ENCODE results near the gene AK4. TPM values are rescaled to one million over a fixed set of nuclear protein-coding genes. Genes with fewer than 3 reads are reported as not detected.
A peak's percentile ranks its signal among the peaks of the same experiment; 100 is the strongest.
"Not testable (repeated sequence)": the region's sequence is repeated elsewhere in the genome, so short reads cannot be mapped to it uniquely, and the experiment has no call there.

Gene AK4
- total and polyA plus RNA-seq, 2 experiments from 2014 or later: 65.4 to 110 TPM

- no peaks in the 10 kb centered on the region for H3F3A ChIP-seq (ENCODE audit: insufficient read depth)
- DNase-seq: no peak
- H3K36me3 ChIP-seq (ENCODE audit: low read depth): no peaks in the 10 kb centered on the region
- H3K79me2 ChIP-seq (ENCODE audit: insufficient read depth): no peaks in the 10 kb centered on the region
- H2AFZ ChIP-seq: no peak overlapping the region
- H3K27ac ChIP-seq: no peak overlapping the region
- no peak overlapping the region for H3K9ac ChIP-seq
- H3K9me2 ChIP-seq (ENCODE audit: insufficient read depth): no peaks in the 10 kb centered on the region
- no peak overlapping the region for H3K4me3 ChIP-seq
- no peak overlapping the region for H3K4me2 ChIP-seq (ENCODE audit: unreplicated experiment)
- no peaks in the 10 kb centered on the region for H3K4me1 ChIP-seq (ENCODE audit: insufficient read depth)
- in situ Hi-C loops (cut with MboI): no loop called here
- H4K20me1 ChIP-seq (ENCODE audit: insufficient read depth): no peaks in the 10 kb centered on the region
- no peaks in the 10 kb centered on the region for H3K27me3 ChIP-seq (replicated peaks; ENCODE audit: insufficient read depth)
- no peaks in the 10 kb centered on the region for H3K9me3 ChIP-seq (ENCODE audit: low read depth)
- WGBS, 2 experiments (ENCODE audit: low coverage in 1 of 2, low lambda C conversion rate in 2 of 2, missing lambda C conversion rate in 2 of 2): 45 to 46% methylated on average over 4 of the region's 4 CpGs
- no peak for TF ChIP-seq EZH2 (IDR thresholded peaks at IDR 0.05; ENCODE audit: insufficient read depth, poor library complexity, severe bottlenecking)
- no peak for TF ChIP-seq EZH2phosphoT487 (IDR thresholded peaks at IDR 0.05; ENCODE audit: insufficient read depth, low read depth)
Measured at GRCh38 chr1:65114322-65114721, 33.7 kb upstream of the AK4 start.

GRCh38 chr1:65119951-65120350 is 28.1 kb upstream of the AK4 start:
- Histone ChIP-seq H3K9ac (no peak overlapping the region), H3K9me3 (ENCODE audit: low read depth) (no peaks in the 10 kb centered on the region), H3K79me2 (ENCODE audit: insufficient read depth) (no peaks in the 10 kb centered on the region), H3K27ac (no peak overlapping the region), H3K9me2 (ENCODE audit: insufficient read depth) (no peaks in the 10 kb centered on the region), H3K27me3 (replicated peaks; ENCODE audit: insufficient read depth) (no peaks in the 10 kb centered on the region), H4K20me1 (ENCODE audit: insufficient read depth) (no peaks in the 10 kb centered on the region), H3K4me2 (ENCODE audit: unreplicated experiment) (no peak overlapping the region), H3K36me3 (ENCODE audit: low read depth) (no peaks in the 10 kb centered on the region), H3F3A (ENCODE audit: insufficient read depth) (no peaks in the 10 kb centered on the region), H3K4me1 (ENCODE audit: insufficient read depth) (no peaks in the 10 kb centered on the region), H2AFZ (no peak overlapping the region), H3K4me3 (no peak overlapping the region)
- DNase-seq: peak; percentile 71
- in situ Hi-C loops (cut with MboI): no loop called here
- TF ChIP-seq EZH2phosphoT487 (IDR thresholded peaks at IDR 0.05; ENCODE audit: insufficient read depth, low read depth): no peak
- no peak for TF ChIP-seq EZH2 (IDR thresholded peaks at IDR 0.05; ENCODE audit: insufficient read depth, poor library complexity, severe bottlenecking)
- 53 to 62% methylated on average over 4 of the region's 4 CpGs for WGBS, 2 experiments (ENCODE audit: low coverage in 1 of 2, low lambda C conversion rate in 2 of 2, missing lambda C conversion rate in 2 of 2)

GRCh38 chr1:65129104-65129503 is 18.9 kb upstream of the AK4 start:
- H3K9me2 ChIP-seq (ENCODE audit: insufficient read depth); H4K20me1 ChIP-seq (ENCODE audit: insufficient read depth); H3K9ac ChIP-seq; H3K36me3 ChIP-seq (ENCODE audit: low read depth); H3K4me3 ChIP-seq; H2AFZ ChIP-seq; DNase-seq; H3K27me3 ChIP-seq (replicated peaks; ENCODE audit: insufficient read depth); H3K27ac ChIP-seq; H3K79me2 ChIP-seq (ENCODE audit: insufficient read depth); H3F3A ChIP-seq (ENCODE audit: insufficient read depth); H3K9me3 ChIP-seq (ENCODE audit: low read depth); H3K4me1 ChIP-seq (ENCODE audit: insufficient read depth); H3K4me2 ChIP-seq (ENCODE audit: unreplicated experiment); in situ Hi-C loops (cut with MboI): not testable (repeated sequence)
- 71 to 80% methylated on average over 4 of the region's 4 CpGs for WGBS, 2 experiments (ENCODE audit: low coverage in 1 of 2, low lambda C conversion rate in 2 of 2, missing lambda C conversion rate in 2 of 2)

DNA sequence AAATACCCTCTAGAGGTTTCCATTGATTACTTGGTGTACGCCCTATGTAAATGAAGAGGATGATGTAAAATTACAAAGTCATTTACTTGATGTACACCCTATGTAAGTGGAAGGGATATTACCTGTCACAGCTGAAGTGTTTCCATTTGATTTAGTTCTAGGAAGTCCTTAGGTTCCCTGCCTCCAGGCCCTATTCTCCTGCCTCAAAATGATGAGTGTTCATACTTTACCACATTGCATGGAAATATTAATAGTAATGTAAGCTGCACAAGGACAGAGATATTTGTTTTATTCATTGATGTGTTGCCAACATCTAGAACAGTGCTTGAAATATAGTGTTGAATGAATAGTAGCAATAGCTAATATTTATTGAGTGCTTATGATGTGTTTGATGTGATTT is 9.5 kb upstream of the AK4 start:
- in situ Hi-C loops (cut with MboI): no loop called here
- Histone ChIP-seq H3K27me3 (replicated peaks; ENCODE audit: insufficient read depth) (no peaks in the 10 kb centered on the region), H3F3A (ENCODE audit: insufficient read depth) (peaks cover 8% of the 10 kb centered on the region), H3K79me2 (ENCODE audit: insufficient read depth) (no peaks in the 10 kb centered on the region), H4K20me1 (ENCODE audit: insufficient read depth) (no peaks in the 10 kb centered on the region), H3K4me2 (ENCODE audit: unreplicated experiment) (no peak overlapping the region), H3K9ac (no peak overlapping the region), H3K9me2 (ENCODE audit: insufficient read depth) (no peaks in the 10 kb centered on the region), H3K4me1 (ENCODE audit: insufficient read depth) (peaks cover 9% of the 10 kb centered on the region; the same call in 1 of the 2 replicates), H3K27ac (no peak overlapping the region), H2AFZ (no peak overlapping the region), H3K4me3 (no peak overlapping the region), H3K36me3 (ENCODE audit: low read depth) (no peaks in the 10 kb centered on the region), H3K9me3 (ENCODE audit: low read depth) (no peaks in the 10 kb centered on the region)
- 82 to 92% methylated on average over 1 of the region's 1 CpG for WGBS, 2 experiments (ENCODE audit: low coverage in 1 of 2, low lambda C conversion rate in 2 of 2, missing lambda C conversion rate in 2 of 2)
- TF ChIP-seq EZH2 (IDR thresholded peaks at IDR 0.05; ENCODE audit: insufficient read depth, poor library complexity, severe bottlenecking) (no peak), EZH2phosphoT487 (IDR thresholded peaks at IDR 0.05; ENCODE audit: insufficient read depth, low read depth) (no peak)
- DNase-seq: no peak

- H3K9me2 ChIP-seq (ENCODE audit: insufficient read depth); H3K4me1 ChIP-seq (ENCODE audit: insufficient read depth); H4K20me1 ChIP-seq (ENCODE audit: insufficient read depth); H3F3A ChIP-seq (ENCODE audit: insufficient read depth); H3K9me3 ChIP-seq (ENCODE audit: low read depth); H3K27ac ChIP-seq; H2AFZ ChIP-seq; H3K36me3 ChIP-seq (ENCODE audit: low read depth); H3K9ac ChIP-seq; H3K27me3 ChIP-seq (replicated peaks; ENCODE audit: insufficient read depth); in situ Hi-C loops (cut with MboI); DNase-seq; H3K79me2 ChIP-seq (ENCODE audit: insufficient read depth); H3K4me3 ChIP-seq; H3K4me2 ChIP-seq (ENCODE audit: unreplicated experiment): not testable (repeated sequence)
- WGBS, 2 experiments (ENCODE audit: low coverage in 1 of 2, low lambda C conversion rate in 2 of 2, missing lambda C conversion rate in 2 of 2): 50 to 52% methylated on average over 3 of the region's 3 CpGs
Measured at GRCh38 chr1:65139793-65140192, 8.2 kb upstream of the AK4 start.

All from GM23248 (cell line).